Globus pallidus (tissue), 1 donor: ENCODE results near the gene ARHGEF10L.

Experiments used
- DNase-seq: peaks from one replicate; pipeline ENCODE4 v3.0.0-alpha.2; 2015; ENCODE audit warnings: low spot score

The ARHGEF10L gene

GRCh38 chr1:17711941-17712340 lies 172.4 kb downstream of the ARHGEF10L start:
- DNase-seq, result no peak

GRCh38 chr1:17713993-17714392 lies 174.5 kb downstream of the ARHGEF10L start:
- DNase-seq, result no peak

GRCh38 chr1:17717594-17718535 lies 178.4 kb downstream of the ARHGEF10L start:
- no peak for DNase-seq

- no peak for DNase-seq
Observed at GRCh38 chr1:17719874-17720273, 180.4 kb downstream of the ARHGEF10L start.

- no peak for DNase-seq
Observed at GRCh38 chr1:17721444-17721843, 181.9 kb downstream of the ARHGEF10L start.

- no peak for DNase-seq
Observed at GRCh38 chr1:17723684-17724083, 184.2 kb downstream of the ARHGEF10L start.

- DNase-seq, result no peak
Observed at GRCh38 chr1:17724150-17724549, 184.7 kb downstream of the ARHGEF10L start.

GRCh38 chr1:17725084-17725719 lies 185.7 kb downstream of the ARHGEF10L start:
- no peak for DNase-seq

- DNase-seq, result no peak
Observed at GRCh38 chr1:17725811-17726582, 186.5 kb downstream of the ARHGEF10L start.

GRCh38 chr1:17728123-17728712 lies 188.7 kb downstream of the ARHGEF10L start:
- no peak for DNase-seq

GRCh38 chr1:17729248-17729647 lies 189.8 kb downstream of the ARHGEF10L start:
- DNase-seq, result no peak

- no peak for DNase-seq
Observed at GRCh38 chr1:17729909-17730308, 190.4 kb downstream of the ARHGEF10L start.

GRCh38 chr1:17731460-17731859 lies 192.0 kb downstream of the ARHGEF10L start:
- no peak for DNase-seq

- DNase-seq, result no peak
Observed at GRCh38 chr1:17732475-17732874, 193.0 kb downstream of the ARHGEF10L start.

- DNase-seq, result no peak
Observed at GRCh38 chr1:17733661-17734060, 194.2 kb downstream of the ARHGEF10L start.

GRCh38 chr1:17734609-17735008 lies 195.1 kb downstream of the ARHGEF10L start:
- DNase-seq, result no peak

- DNase-seq, result no peak
Observed at GRCh38 chr1:17735348-17735747, 195.8 kb downstream of the ARHGEF10L start.

- no peak for DNase-seq
Observed at GRCh38 chr1:17735793-17736192, 196.3 kb downstream of the ARHGEF10L start.

- DNase-seq, result no peak
Observed at GRCh38 chr1:17736625-17737024, 197.1 kb downstream of the ARHGEF10L start.

- no peak for DNase-seq
Observed at GRCh38 chr1:17739050-17739449, 199.6 kb downstream of the ARHGEF10L start.

- no peak for DNase-seq
Observed at GRCh38 chr1:17741052-17741451, 201.6 kb downstream of the ARHGEF10L start.

GRCh38 chr1:17742583-17742982 lies 203.1 kb downstream of the ARHGEF10L start:
- DNase-seq, result no peak
